Measurements from ENCODE around the gene USF1.

GRCh38 chr1:161044535-161044907, 1.3 kb downstream of the USF1 start:
- no peak for TF ChIP-seq GATA2 (IDR thresholded peaks at IDR 0.05; ENCODE audit: low read depth, low read length)
- no peak for TF ChIP-seq GATA3 (IDR thresholded peaks at IDR 0.05; ENCODE audit: low read depth, low read length)

Measured in SH-SY5Y (cell line).